Measurements from ENCODE around the gene AFAP1L2. TPM values are rescaled to one million over a fixed set of nuclear protein-coding genes. Genes with fewer than 3 reads are reported as not detected.

The AFAP1L2 gene
- total RNA-seq, 1 donor: 0.94 TPM

DNA sequence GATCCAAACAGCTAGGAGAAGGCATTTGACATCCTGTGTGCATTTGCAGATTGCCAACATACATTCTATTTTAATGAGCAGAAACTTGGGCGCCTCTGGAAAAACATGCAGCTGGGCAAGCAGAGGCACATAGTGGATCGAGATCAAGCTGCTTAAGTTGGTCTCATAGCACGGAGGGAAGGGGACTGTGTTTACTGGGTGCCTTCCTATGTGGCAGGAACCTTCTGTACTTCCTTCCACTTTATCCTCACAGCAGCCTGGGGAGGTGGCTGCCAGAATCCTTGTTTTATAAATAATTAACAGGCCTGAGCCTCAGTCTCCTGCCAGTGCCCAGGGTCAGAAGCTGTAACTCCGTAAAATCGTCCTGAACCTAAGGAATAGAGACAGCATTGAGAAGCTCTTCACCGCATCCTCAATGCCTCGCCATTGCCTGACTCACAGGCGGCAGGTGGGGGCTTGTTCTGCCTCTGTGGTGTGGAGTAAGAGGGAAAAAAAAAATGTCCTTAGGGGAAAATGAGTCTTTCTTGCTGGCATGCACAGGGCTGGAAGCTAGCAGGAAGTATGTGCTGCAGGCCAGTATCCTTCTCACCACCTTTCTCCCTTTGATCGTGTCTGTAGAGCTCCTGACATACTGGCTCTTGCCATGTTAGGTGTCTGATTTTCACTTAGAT lies 159.0 kb downstream of the AFAP1L2 start:
- H3K9me3 ChIP-seq (ENCODE audit: low read depth, low read length): no peaks in the 10 kb centered on the region

More for the DNA sequence above, 159.0 kb downstream of the AFAP1L2 start:
- peaks cover 21% of the 10 kb centered on the region for H3K27me3 ChIP-seq (ENCODE audit: insufficient read depth, low read length)
- H3K4me1 ChIP-seq (ENCODE audit: insufficient read depth, low read length): no peaks in the 10 kb centered on the region
- H3K4me3 ChIP-seq (ENCODE audit: low read length): no peak overlapping the region

Other genes starting within 250 kb of the AFAP1L2 start
- 60.4 TPM for gene CCDC186, start 230.3 kb downstream of the AFAP1L2 start, total RNA-seq
- 0.10 TPM for gene TDRD1, start 225.1 kb downstream of the AFAP1L2 start, total RNA-seq
- not detected for gene VWA2, start 165.2 kb downstream of the AFAP1L2 start, total RNA-seq

Data from mononuclear cell (primary cell).